ENCODE results near the gene MAPKAPK2.

Gene MAPKAPK2

DNA sequence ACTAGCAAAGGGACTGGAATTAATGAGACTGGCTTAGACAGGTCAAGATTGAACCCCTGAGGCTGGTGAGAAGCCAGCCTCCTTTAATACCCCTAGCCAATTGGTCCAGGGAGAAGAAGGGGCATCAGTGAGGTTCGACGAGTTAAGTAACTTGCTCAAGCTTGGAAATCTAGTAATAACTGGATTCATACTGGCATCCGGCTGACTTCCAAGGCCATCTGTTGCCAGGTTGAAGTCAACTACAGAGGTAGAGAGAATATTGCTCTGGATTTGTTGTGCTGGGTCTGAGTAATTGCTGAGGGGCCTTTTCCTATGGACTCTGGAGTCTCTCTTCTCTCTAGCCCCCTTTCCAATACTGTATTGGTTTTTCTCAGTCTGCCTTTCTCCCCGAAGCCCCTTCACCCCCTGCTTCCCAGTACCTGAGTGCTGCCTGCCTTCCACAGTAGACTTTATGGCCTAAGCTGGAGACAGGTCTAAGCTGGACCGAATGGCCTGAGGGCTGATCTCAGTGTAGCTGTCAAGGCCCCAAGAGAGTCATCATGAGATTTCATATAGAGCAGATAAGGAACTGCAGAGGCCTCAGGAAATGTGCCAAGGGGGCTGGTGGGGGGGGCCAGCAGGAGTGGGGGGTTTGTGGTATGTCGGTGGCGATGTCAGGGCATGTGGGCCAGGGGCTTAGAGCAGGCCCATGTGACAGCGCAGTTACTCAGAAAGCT lies 43.4 kb downstream of the MAPKAPK2 start:
- in situ Hi-C loops (cut with HindIII; ENCODE audit: low sequenced_read_pairs): loop anchor here (25.0 kb wide), 1 partner anchor 91 kb away; the partner anchor contains the start of gene DYRK3
- no peak for DNase-seq (ENCODE audit: low read depth, low spot score)
- no peak overlapping the region for H3K4me3 ChIP-seq (ENCODE audit: low read depth, low read length)
- TF ChIP-seq, protein P1, sequence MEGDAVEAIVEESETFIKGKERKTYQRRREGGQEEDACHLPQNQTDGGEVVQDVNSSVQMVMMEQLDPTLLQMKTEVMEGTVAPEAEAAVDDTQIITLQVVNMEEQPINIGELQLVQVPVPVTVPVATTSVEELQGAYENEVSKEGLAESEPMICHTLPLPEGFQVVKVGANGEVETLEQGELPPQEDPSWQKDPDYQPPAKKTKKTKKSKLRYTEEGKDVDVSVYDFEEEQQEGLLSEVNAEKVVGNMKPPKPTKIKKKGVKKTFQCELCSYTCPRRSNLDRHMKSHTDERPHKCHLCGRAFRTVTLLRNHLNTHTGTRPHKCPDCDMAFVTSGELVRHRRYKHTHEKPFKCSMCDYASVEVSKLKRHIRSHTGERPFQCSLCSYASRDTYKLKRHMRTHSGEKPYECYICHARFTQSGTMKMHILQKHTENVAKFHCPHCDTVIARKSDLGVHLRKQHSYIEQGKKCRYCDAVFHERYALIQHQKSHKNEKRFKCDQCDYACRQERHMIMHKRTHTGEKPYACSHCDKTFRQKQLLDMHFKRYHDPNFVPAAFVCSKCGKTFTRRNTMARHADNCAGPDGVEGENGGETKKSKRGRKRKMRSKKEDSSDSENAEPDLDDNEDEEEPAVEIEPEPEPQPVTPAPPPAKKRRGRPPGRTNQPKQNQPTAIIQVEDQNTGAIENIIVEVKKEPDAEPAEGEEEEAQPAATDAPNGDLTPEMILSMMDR (IDR thresholded peaks at IDR 0.05; ENCODE audit: low read depth, low read length): no peak

DNA sequence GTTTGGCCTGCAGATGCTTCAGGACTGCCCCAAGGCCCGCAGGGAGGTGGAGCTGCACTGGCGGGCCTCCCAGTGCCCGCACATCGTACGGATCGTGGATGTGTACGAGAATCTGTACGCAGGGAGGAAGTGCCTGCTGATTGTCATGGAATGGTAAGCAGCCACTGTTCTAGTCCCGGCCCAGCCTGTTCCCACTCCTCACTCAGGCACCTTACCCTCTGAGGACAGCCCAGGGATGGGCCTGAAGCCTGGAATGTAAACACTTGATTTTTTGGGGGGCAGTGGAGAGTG lies 43.9 kb downstream of the MAPKAPK2 start:
- in situ Hi-C loops (cut with HindIII; ENCODE audit: low sequenced_read_pairs): loop anchor here (25.0 kb wide), 1 partner anchor 91 kb away; the partner anchor contains the start of gene DYRK3
- TF ChIP-seq, protein P1 (IDR thresholded peaks at IDR 0.05; ENCODE audit: low read depth, low read length): no peak
- no peak overlapping the region for H3K4me3 ChIP-seq (ENCODE audit: low read depth, low read length)

DNA sequence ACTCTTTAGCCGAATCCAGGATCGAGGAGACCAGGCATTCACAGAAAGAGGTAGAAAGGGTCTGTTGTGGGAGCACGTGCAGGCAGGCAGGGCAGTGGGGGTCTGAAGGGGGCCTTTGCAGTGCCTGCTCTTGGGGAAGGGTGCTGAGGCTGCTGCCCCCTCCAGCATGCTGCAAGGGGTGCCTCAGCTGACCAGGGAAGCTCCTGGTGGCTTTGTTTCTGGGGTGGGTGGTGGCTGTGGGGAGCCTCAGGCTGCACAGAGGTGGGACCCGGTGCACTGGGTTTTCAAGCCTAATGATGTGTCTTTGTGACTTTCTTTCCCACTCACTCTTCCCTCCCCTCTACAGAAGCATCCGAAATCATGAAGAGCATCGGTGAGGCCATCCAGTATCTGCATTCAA lies 44.3 kb downstream of the MAPKAPK2 start:
- H3K4me3 ChIP-seq (ENCODE audit: low read depth, low read length): no peak overlapping the region
- DNase-seq (ENCODE audit: low read depth, low spot score): no peak
- TF ChIP-seq, protein P1 (IDR thresholded peaks at IDR 0.05; ENCODE audit: low read depth, low read length): no peak
- in situ Hi-C loops (cut with HindIII; ENCODE audit: low sequenced_read_pairs): loop anchor here (25.0 kb wide), 1 partner anchor 92 kb away; the partner anchor contains the start of gene DYRK3

More for the DNA sequence above, 43.9 kb downstream of the MAPKAPK2 start:
- DNase-seq (ENCODE audit: low read depth, low spot score): no peak

DNA sequence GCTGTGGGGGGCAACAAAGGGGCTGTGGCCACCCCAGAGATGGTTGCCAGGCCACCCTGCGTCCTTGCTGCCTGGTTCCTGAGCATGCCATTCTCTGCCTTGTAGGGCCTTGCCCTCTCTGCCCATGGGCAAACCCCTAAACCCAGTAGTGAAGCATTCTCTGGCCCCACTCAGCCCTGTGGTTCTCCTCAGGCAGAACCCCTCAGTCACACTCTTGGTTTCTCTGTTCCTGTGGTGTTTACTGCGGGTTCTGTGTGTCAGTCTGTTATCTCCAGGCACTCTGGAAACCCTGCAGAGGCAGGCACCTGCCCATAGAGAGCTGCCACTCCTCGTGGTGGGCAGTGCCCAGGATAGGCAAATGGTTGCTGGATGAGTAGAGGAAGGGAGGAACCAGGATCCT lies 44.8 kb downstream of the MAPKAPK2 start:
- no peak overlapping the region for H3K4me3 ChIP-seq (ENCODE audit: low read depth, low read length)
- in situ Hi-C loops (cut with HindIII; ENCODE audit: low sequenced_read_pairs): loop anchor here (25.0 kb wide), 1 partner anchor 92 kb away; the partner anchor contains the start of gene DYRK3
- no peak for DNase-seq (ENCODE audit: low read depth, low spot score)
- TF ChIP-seq, protein P1 (IDR thresholded peaks at IDR 0.05; ENCODE audit: low read depth, low read length): no peak

DNA sequence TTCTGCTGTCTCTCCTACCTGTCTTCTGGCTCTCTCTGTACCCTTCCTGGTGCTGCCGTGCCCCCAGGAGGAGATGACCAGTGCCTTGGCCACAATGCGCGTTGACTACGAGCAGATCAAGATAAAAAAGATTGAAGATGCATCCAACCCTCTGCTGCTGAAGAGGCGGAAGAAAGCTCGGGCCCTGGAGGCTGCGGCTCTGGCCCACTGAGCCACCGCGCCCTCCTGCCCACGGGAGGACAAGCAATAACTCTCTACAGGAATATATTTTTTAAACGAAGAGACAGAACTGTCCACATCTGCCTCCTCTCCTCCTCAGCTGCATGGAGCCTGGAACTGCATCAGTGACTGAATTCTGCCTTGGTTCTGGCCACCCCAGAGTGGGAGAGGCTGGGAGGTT lies 47.8 kb downstream of the MAPKAPK2 start:
- no peak overlapping the region for H3K4me3 ChIP-seq (ENCODE audit: low read depth, low read length)
- DNase-seq (ENCODE audit: low read depth, low spot score): no peak
- in situ Hi-C loops (cut with HindIII; ENCODE audit: low sequenced_read_pairs): loop anchor here (25.0 kb wide), 1 partner anchor 95 kb away; the partner anchor contains the start of gene DYRK3
- TF ChIP-seq, protein P1 (IDR thresholded peaks at IDR 0.05; ENCODE audit: low read depth, low read length): no peak

DNA sequence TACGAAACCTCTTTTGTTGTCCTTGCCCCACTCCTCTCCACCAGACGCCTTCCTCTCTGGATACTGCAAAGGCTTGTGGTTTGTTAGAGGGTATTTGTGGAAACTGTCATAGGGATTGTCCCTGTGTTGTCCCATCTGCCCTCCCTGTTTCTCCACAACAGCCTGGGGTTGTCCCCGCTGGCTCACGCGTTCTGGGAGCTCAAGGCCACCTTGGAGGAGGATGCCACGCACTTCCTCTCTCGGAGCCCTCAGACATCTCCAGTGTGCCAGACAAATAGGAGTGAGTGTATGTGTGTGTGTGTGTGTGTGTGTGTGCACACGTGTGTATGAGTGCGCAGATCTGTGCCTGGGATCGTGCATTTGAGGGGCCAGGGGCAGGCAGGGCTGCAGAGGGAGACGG lies 48.3 kb downstream of the MAPKAPK2 start:
- no peak for DNase-seq (ENCODE audit: low read depth, low spot score)
- in situ Hi-C loops (cut with HindIII; ENCODE audit: low sequenced_read_pairs): loop anchor here (25.0 kb wide), 1 partner anchor 96 kb away; the partner anchor contains the start of gene DYRK3
- TF ChIP-seq, protein P1 (IDR thresholded peaks at IDR 0.05; ENCODE audit: low read depth, low read length): no peak
- H3K4me3 ChIP-seq (ENCODE audit: low read depth, low read length): no peak overlapping the region
